Activated CD8-positive, alpha-beta memory T cell treated with anti-CD3 and anti-CD28 coated beads for 36 hours (primary cell): ENCODE results near the gene TMEM245. TPM values are rescaled to one million over a fixed set of nuclear protein-coding genes. Genes with fewer than 3 reads are reported as not detected.

Experiments used
- CTCF ChIA-PET: fragments of 350-600 bp; sonication (Branson Sonifier 250); formaldehyde crosslinking; loops from one replicate; lab custom pipeline; 2021; ENCODE audit warnings: antibody characterized with exemption; lab: Charles Lee
- POLR2A ChIA-PET: fragments of 350-600 bp; sonication (Branson Sonifier 250); formaldehyde crosslinking; loops from one replicate; lab custom pipeline; 2021; ENCODE audit warnings: antibody characterized with exemption; lab: Charles Lee
- total RNA-seq, 2 experiments: library from RNA; stranded (reverse); gene quantifications; one replicate each; pipeline ENCODE4 v1.2.3, GENCODE V29; 2021

Gene TMEM245
- 10 to 100 TPM; 32.0 to 32.6 TPM for total RNA-seq

DNA sequence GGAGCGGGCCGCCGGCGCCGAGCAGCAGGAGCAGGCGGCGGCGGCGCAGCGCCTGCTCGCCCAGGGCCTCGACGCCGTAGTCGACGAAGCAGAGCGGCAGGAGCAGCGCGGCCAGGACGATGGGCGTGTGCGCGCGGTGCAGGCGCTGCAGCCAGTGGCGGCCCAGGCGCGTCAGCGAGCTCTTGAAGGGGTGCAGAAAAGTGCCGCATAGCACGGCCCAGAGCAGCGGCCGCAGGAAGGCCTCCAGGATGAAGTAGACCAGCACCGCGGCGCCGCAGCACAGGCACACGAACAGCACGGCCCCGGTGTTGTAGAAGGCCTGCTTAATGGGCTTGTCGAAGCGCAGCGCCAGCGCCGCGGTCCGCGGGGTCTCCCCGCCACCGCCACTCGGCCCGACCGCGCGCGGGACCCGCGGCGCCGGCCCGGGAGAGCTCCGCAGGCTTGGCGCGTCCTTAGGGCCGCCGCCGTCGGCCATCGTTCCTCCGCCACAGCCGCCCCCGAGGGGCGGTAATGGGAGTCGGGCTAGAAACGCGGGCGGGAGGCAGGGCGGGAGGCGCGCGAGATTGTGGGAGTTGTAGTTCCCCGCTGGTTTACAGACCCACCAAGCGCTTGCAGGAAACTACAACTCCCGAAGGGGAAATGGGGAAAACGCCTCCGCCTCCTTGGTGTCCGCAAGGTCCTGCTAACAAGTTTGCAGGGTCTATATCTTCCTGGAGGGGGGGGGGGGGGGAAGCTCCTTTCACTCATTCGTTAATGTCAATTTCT lies at the start of gene TMEM245:
Gene TMEM245, minus strand, starts transcription at position 509 of the 765 bp plus-strand sequence. Its CDS starts 34 bp downstream, at position 475.
- ChIA-PET CTCF (no interaction called here), POLR2A (interaction anchor here (0.7 to 1.4 kb wide), 6 partner anchors 10 to 109 kb away, joined by 3 to 6 read pairs (median 4); no protein-coding TSS in a partner anchor)

DNA sequence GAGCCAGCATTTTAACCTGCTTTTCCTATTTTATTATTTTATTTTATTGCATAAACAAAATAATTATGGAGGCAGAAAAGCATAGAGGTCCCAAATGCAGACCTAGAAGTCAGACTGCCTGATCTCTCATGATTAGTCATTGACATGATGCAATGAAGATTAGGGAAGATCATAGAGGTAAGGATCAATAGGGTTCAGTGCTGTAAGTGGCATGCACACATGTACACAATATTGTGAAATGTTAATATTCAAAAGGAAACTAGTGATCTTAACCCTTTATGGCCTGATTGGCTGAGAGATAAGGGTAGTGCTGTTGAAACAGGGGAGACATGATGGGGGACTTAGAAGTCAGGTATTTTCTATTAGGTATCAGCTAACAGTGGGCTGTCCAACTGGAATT lies 48.4 kb upstream of the TMEM245 start:
- ChIA-PET POLR2A (no interaction called here), CTCF (interaction anchor here (0.7 kb wide), 1 partner anchor 35 kb away, joined by 3 read pairs; no protein-coding TSS in a partner anchor)

DNA sequence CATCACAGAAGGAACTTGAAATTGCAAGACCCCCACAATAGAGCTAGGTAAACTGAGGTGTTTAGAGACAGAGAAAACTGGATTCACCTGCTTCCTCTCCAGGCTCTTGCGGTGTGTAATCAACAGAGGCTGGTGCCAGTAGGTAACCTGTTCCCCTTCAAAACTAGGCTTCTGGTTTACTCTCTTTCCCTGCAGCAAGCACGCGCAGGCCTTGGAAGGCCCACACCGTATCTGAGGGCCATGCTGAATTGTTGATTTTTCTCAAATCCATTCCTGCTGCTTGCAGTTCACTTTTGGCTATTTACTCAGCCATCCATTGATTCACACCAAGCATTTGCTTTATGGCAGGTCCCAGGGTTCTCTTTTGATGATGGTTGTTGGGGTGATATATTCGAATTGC lies 48.0 kb upstream of the TMEM245 start:
- CTCF ChIA-PET = no interaction called here
- POLR2A ChIA-PET = interaction anchor here (0.6 kb wide), 1 partner anchor 60 kb away, joined by 3 read pairs; no protein-coding TSS in a partner anchor

DNA sequence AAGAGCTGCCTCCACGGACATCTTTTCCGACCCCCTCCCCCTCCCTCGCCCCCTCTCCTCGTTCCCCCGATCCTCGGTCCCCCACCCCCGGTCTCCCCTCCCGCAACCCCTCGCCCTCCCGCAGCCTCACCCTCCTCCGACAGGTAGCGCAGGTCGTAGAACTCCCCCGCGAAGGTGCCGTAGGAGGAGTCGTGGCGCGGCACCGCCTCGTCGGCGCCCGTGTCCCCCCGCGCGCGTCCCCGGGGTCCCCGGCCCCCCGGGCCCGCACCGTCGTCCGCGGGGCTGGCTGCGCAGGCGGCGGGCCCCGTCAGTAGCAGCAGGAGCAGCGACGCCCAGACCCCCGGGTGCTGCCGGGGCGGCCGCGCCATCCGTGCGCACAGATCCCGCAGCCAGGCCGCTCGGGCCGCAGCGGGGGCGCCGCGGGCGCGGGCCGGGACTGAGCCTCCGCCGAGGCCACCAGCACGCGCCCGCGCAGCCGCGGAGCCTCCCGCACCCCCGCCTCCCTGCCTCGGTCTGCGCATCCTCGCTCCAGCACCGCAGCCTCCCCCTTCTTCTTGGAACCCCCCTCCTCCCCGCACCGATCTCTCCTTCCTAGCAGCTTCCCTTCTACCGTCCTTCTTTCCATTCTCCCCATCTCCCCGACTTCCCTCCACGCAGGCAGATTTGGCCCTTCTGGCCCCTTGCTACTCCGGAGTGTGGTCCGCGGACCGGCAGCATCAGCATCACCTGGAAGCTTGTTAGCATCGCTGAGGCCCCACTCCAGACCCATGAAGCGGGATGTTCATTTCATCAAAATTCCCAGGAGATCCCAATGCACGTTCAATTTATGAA lies 47.2 kb upstream of the TMEM245 start, which contains the start of gene FRRS1L:
Gene FRRS1L, minus strand, starts transcription at position 479 of the 831 bp plus-strand sequence. Its CDS starts 111 bp downstream, at position 368.
- ChIA-PET CTCF (no interaction called here), POLR2A (interaction anchor here (0.6 kb wide), 1 partner anchor 60 kb away, joined by 3 read pairs; no protein-coding TSS in a partner anchor)

DNA sequence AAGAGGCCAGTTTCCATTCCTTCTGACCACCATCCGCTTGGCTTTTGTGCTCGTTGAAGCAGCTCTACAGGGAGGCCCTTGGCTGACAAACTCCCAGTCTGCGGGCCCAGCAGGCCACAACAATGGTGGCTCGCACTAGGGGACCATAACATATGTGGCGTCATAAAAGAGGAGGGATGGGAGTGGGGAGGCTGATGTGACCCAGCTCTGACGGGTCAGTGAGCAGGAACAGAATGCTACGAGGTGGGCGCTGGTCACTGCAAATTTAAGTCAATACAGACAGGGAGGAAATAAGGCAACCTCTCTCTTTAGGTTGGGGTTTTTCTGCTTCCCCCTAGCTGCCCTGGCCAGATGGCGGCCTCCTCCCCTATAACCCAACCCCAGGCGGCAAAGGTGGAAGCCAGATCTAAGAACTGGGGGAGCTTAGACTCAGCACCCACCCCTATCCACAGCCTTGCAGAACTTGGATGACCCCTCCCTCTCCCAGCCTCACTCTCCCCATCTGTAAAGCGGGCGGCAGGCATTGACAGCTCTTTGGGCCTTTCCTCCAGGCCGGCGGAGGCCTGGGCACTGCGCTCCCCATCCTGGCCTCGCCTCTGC lies 46.5 kb upstream of the TMEM245 start:
- ChIA-PET POLR2A (no interaction called here), CTCF (no interaction called here)

DNA sequence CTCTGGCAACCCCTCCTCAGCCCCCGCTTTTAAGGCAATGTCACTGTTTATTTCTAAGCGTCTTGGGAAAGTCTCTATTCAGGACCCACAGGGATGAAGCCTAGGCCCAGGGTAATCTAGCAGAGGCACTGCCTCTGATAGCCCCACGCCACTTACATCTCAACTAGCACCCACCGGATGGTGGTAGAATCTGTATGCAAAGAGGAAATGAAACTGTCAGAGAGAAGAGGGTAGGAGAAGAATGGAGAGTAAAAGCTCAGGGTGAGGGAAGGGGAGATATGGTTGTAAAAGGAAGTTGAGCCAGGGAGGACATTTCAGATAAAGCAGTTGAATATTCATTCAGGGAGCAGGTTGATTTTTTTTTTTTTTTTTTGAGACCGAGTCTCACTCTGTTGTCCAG lies 44.3 kb upstream of the TMEM245 start:
- ChIA-PET POLR2A (no interaction called here), CTCF (no interaction called here)

DNA sequence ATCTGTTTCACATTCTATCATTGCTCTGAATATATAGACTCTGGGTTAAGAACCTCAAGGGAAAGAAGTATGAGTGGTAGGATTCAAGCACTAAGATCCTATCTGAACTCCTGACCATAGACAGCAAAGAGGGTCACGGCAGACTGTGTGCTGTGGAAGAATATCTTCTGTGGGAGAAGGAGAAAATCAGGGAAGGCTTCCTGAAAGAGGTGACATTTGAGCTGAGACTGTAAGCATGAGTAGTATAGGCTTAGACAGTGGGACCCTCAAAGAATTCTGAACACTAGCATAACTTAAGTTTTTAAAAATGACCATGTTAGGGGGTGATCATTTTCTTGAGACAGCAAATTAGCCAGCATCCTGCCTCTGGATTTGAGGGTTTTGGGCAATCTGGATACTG lies 43.4 kb upstream of the TMEM245 start:
- ChIA-PET POLR2A (no interaction called here), CTCF (no interaction called here)

DNA sequence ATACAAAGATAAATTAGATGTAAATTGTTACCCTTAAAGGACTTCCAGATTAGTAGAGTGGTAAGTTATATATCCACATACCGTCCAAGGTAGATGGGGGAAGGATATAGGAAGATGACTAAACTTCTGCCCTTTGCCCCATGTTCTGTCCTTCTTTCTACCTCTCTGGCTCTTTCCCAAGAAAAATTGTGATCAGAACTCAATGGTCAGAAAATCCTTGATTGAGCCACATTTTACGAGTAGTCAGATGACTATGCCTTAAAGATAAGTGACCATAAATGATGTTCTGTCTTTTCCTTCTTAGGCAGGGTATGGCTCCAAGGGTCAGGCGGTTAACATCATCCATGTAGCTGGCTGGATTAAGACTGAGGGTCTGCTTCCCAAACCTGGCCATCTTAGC lies 42.9 kb upstream of the TMEM245 start:
- ChIA-PET CTCF (no interaction called here), POLR2A (no interaction called here)

DNA sequence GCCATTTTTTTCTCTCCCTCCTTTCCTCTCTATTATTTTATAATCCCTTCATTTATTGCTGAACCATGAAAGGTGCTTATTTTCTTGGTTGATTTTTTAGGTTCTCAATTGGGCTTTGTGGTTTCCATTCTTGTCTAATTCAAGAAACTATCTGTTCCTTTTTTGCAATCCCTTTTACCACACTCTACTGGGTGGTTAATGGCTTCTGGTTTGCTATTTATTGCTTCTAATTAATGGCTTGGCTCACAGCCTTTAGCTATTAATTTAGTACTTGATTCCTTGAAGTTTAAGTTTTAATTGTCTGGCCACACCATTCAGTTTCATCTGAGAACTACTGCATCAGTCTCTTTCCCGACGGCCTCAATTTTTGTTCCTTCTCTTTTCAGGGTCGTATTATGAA lies 41.7 kb upstream of the TMEM245 start:
- ChIA-PET CTCF (no interaction called here), POLR2A (no interaction called here)

DNA sequence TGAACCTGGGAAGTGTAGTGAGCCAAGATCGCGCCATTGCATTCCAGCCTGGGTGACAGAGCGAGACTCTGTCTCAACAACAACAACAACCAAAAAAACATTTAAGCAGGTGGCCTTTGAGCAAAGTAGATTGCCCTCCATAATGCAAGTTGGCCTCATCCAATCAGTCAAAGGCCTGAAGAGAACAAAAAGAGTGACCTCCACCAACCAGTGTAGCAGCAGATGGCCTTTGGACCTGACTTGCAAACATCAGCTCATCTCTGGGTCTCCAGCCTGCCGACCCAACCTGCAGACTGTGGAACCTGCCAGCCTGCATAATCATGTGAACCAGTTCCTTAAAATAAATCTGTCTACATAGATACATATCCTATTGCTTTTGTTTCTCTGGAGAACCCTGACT lies 39.8 kb upstream of the TMEM245 start:
- CTCF ChIA-PET = no interaction called here
- POLR2A ChIA-PET = no interaction called here

DNA sequence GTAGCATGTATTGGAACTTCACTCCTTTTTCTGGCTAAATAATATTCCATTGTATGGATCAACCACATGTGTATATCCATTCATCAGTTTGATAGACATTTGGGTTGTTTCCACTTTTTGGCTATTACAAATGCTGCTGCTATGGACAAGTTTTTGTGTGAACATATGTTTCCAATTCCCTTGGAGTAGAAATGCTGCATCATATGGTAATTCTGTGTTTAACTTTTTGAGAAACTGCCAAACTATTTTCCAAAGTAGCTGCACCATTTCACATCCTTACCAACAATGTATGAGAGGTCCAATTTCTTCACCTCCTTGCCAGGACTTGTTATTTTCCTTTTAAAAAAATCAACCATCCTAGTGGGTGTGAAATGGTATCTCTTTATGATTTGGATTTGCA lies 38.9 kb upstream of the TMEM245 start:
- POLR2A ChIA-PET = no interaction called here
- CTCF ChIA-PET = no interaction called here

DNA sequence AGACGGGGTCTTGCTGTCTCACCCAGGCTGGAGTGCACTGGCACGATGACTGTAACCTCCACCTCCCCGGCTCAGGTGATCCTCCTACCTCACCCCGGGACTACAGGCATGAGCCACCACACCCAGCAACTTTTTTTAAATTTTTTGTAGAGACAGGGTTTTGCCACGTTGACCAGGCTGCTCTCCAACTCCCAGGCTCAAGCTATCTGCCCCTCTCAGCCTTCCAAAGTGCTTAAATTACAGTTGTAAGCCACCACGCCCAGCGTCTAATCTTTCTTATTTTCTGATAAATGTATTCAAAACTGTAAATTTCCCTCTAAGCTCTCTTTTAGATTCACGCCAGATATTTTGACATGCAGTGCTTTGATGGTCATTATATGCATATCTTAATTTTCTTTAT lies 37.0 kb upstream of the TMEM245 start:
- POLR2A ChIA-PET = no interaction called here
- CTCF ChIA-PET = no interaction called here

DNA sequence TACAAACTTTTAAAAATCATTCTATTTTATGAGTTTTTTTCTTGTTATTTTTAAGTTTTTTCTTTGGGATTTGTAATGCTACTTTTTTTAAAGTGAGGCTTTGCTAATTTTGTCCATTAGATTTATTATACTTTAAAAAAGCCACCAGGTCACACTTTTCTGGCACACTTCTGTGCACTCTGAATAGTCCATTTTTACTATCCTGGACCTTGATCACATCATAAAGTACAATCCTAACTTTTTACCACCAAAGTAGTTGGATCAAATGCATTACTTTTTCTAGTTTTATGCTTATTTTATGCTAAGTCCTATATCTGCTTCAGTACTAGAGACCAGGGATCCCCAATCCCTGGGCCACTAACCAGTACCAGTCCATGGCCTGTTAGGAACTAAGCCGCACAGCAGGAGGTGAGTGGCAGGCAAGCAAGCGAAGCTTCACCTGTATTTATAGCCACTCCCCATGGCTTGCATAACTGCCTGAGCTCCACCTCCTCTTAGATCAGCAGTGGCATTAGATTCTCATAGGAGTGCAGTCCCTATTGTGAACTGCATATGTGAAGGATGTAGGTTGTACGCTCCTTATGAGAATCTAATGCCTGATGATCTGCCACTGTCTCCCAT lies 31.3 kb upstream of the TMEM245 start:
- ChIA-PET CTCF (no interaction called here), POLR2A (no interaction called here)

DNA sequence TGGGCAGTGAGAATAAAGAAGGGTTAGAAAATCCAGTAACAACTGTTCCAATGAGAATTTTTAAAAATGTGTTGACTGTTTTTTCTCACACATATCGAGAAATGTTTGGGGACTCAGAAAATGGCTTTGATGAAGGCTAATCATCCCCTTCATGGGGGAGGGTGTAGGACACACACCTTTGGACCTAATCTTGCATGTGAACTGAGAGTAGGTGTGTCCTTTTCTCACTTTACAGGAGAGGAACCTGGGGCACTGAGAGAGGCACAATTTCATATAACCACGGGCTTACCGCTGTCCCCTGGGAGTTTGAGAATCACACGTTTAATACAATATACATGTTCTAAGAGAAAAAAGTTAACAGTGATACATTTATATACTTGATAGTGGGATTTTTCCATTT lies 30.0 kb upstream of the TMEM245 start:
- ChIA-PET POLR2A (no interaction called here), CTCF (no interaction called here)

DNA sequence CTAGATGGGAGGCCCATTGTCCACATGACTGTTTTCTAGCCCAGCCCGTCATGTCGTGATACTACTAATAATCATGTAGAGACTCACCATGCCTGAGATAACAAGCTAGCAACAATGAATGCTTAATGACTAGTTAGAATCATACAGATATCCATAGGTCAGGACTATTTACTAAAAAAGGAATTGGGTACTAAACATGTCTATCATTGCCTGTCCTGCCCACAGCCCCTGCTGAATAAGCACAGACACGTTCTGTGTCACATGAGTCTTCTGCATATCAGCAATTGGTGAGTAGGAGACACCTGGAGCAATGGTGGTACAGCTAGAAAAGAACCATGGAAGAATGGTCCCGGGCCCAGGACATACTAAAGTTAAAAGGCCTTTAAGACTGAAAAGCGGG lies 29.3 kb upstream of the TMEM245 start:
- CTCF ChIA-PET = no interaction called here

DNA sequence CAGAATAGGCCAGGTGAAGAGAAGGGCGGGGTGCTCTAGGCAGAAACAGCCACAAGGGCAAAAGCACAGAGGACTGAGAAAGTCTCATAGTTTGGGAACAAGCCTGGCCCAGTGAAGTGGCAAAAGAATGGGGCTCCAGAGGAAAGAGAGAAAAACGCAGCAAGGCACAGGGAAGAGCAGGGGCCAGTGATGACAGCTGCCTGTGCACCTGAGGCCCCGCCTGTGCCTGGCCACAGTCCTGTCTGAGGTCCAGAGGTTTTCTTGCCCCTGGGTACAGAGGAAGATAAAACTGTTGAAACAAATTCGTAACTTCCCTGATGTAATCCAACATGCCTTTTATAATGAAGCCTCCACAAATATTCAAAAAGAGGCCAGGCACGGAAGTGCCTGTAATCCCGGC lies 25.3 kb upstream of the TMEM245 start:
- ChIA-PET CTCF (interaction anchor here (0.6 kb wide), 1 partner anchor 298 kb away, joined by 3 read pairs; no protein-coding TSS in a partner anchor), POLR2A (no interaction called here)

More for the DNA sequence above, 29.3 kb upstream of the TMEM245 start:
- POLR2A ChIA-PET = no interaction called here

DNA sequence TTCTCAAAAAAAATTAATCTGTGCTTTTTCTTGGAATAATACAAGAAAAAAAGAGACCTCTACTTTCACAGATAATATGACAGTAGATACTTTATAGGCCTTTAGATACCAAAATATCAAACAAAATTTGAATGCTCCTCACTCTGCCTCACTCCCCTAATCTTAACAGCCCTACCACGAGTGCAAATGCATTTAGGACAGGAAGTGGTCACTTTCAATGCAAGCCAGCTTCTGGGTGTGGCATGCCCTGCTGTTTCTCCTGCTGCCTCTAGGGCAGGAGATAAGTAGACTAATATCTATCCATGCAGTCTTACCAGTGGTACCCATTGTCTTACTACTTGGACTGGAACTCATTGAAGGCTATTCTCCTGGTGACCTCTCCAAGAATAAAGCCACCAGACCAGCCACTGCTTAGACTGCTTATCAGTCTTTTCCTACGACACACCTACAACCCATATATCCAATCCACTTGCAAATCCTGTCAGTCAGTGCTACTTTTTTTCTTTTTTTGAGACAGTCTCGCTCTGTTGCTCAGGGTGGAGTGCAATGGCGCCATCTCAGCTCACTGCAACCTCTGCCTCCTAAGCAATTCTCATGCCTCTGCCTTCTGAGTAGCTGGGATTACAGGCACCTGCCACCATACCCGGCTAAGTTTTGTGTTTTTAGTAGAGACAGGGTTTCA lies 24.3 kb upstream of the TMEM245 start:
- ChIA-PET POLR2A (no interaction called here), CTCF (no interaction called here)

DNA sequence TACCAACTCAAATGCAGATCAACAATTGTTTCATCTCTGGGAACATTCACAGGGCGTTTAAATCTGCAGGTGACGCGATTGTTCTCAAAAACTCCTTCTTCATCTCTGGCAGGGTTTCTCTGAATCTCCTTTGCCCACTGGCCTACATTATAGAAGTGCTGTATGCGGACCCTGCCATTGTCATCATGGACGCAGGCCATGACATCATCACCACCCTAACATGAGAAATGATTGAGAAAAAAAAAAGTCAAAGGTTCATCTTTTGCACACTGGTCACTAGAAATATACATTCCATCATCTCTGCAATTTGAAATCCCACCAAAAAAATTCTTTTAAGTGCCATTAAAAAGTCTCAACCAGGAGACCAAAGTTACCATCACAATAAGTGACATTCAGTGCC lies 21.6 kb upstream of the TMEM245 start:
- POLR2A ChIA-PET = no interaction called here

DNA sequence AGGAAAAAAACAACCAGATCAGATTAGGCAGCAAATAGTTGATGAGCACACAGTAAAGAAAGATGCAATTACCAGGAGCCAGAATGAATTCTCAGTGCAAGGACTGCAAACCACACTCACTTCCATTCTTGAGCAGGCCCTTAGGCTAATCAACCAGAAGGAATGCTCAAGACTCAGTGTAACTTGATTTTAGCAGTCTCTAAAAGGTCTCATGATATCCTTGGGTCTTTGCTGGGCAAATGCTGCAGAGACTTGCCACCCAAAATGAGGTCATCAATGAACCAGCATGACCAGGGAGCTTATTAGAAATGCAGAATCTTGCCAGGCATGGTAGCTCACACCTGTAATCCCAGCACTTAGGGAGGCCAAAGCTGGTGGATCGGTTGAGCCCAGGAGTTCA lies 20.1 kb upstream of the TMEM245 start:
- CTCF ChIA-PET = no interaction called here

More for the DNA sequence above, 21.6 kb upstream of the TMEM245 start:
- CTCF ChIA-PET = no interaction called here

More for the DNA sequence above, 20.1 kb upstream of the TMEM245 start:
- POLR2A ChIA-PET = no interaction called here
